Activated CD8-positive, alpha-beta T cell treated with anti-CD3 and anti-CD28 coated beads for 36 hours (primary cell): Measurements from ENCODE around the gene NCOR1. TPM values are rescaled to one million over a fixed set of nuclear protein-coding genes. Genes with fewer than 3 reads are reported as not detected.
A peak's percentile ranks its signal among the peaks of the same experiment; 100 is the strongest.
"Not testable (repeated sequence)": the region's sequence is repeated elsewhere in the genome, so short reads cannot be mapped to it uniquely, and the experiment has no call there.

Experiments used
- ATAC-seq: fragments of 200-7000 bp; cut with Tn5 transposase; one replicate; pipeline ENCODE4 v1.10.0; 2021; ENCODE audit warnings: mild to moderate bottlenecking, moderate library complexity
- CTCF ChIA-PET: fragments of 350-600 bp; sonication (Branson Sonifier 250); formaldehyde crosslinking; loops from one replicate; lab custom pipeline; 2021; ENCODE audit warnings: antibody characterized with exemption; lab: Charles Lee
- POLR2A ChIA-PET: fragments of 350-600 bp; sonication (Branson Sonifier 250); formaldehyde crosslinking; loops from one replicate; lab custom pipeline; 2021; ENCODE audit warnings: antibody characterized with exemption; lab: Charles Lee
- DNase-seq: peaks from one replicate; pipeline ENCODE4 v3.0.0-alpha.2; 2020
- H3K27ac Mint-ChIP-seq: one replicate; pipeline ENCODE4 v1.8.0; 2021; ENCODE audit warnings: mild to moderate bottlenecking, mixed read lengths
- H3K27me3 Mint-ChIP-seq: one replicate; pipeline ENCODE4 v1.8.0; 2021; ENCODE audit warnings: mixed read lengths
- H3K36me3 Mint-ChIP-seq: one replicate; pipeline ENCODE4 v1.8.0; 2021; ENCODE audit warnings: low read depth, mixed read lengths
- H3K4me1 Mint-ChIP-seq: one replicate; pipeline ENCODE4 v1.8.0; 2021; ENCODE audit warnings: low read depth, mixed read lengths
- H3K4me3 Mint-ChIP-seq: one replicate; pipeline ENCODE4 v1.8.0; 2021; ENCODE audit warnings: mild to moderate bottlenecking, moderate library complexity, mixed read lengths
- H3K9me3 Mint-ChIP-seq: one replicate; pipeline ENCODE4 v1.8.0; 2021; ENCODE audit warnings: mixed read lengths
- intact Hi-C: fragments of 100-400 bp; cut with micrococcal nuclease; formaldehyde crosslinking; loops from one replicate; pipeline ENCODE4 v1.10.0; 2022
- total RNA-seq, 2 experiments: library from RNA; stranded (reverse); gene quantifications; one replicate each; pipeline ENCODE4 v1.2.3, GENCODE V29; 2021
- TF ChIP-seq, protein P1 (sequence below): fragments of 200-600 bp; IDR thresholded peaks from one replicate; pipeline ENCODE4 v1.8.0; 2022; ENCODE audit warnings: antibody characterized with exemption, mild to moderate bottlenecking

Gene NCOR1
- total RNA-seq, 2 experiments from 2014 or later = 123 TPM

DNA sequence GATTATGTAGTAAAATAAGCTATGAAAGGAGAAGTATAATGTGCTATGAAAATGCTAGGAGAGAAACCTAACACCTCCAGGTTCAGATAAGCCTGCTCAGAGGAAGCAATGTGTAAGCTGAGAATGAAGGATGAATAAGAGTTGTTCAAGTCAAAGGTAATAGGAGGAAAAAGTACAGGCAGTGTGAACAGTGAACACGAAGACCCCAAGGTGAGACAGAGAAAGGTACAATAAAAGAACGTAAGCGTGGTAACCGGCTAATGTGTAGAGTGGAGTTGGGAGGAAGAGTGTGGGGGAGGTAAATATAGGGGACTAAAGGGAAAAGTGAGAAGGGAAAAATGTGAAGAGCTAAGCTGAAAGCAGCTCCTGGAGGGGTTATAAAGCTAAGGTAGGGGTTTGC is 141.5 kb downstream of the NCOR1 start:
- TF ChIP-seq, protein P1, sequence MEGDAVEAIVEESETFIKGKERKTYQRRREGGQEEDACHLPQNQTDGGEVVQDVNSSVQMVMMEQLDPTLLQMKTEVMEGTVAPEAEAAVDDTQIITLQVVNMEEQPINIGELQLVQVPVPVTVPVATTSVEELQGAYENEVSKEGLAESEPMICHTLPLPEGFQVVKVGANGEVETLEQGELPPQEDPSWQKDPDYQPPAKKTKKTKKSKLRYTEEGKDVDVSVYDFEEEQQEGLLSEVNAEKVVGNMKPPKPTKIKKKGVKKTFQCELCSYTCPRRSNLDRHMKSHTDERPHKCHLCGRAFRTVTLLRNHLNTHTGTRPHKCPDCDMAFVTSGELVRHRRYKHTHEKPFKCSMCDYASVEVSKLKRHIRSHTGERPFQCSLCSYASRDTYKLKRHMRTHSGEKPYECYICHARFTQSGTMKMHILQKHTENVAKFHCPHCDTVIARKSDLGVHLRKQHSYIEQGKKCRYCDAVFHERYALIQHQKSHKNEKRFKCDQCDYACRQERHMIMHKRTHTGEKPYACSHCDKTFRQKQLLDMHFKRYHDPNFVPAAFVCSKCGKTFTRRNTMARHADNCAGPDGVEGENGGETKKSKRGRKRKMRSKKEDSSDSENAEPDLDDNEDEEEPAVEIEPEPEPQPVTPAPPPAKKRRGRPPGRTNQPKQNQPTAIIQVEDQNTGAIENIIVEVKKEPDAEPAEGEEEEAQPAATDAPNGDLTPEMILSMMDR = no peak
- Mint-ChIP-seq H3K4me3 (no peak overlapping the region), H3K36me3 (peaks cover 43% of the 10 kb centered on the region), H3K27ac (peak overlapping the region; percentile 7), H3K27me3 (no peaks in the 10 kb centered on the region), H3K4me1 (peaks cover 3% of the 10 kb centered on the region), H3K9me3 (no peaks in the 10 kb centered on the region)
- ATAC-seq = no peak
- DNase-seq = no peak
- intact Hi-C loops = no loop called here
- ChIA-PET CTCF (interaction anchor here (1.3 kb wide), 1 partner anchor 11 kb away, joined by 3 read pairs; no protein-coding TSS in a partner anchor), POLR2A (interaction anchor here (1.2 kb wide), 1 partner anchor 36 kb away, joined by 3 read pairs; no protein-coding TSS in a partner anchor)

DNA sequence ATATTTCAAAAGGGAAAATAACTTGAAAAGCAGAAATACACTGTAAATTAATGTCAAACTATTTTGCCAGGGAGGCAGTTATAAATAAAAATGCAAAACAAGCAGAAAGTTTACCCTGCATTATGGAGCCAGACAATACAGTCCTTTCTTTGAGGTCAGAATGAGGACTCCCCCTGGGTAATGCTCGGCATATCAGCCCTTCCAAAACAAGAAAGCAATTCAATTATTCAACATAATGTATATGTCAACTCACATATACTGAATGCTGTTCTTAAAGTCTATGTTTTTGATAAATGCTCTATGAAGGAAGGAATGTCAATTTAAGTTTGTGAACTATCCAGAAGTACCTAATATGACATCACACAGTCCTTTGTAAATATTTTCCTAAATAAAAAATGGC is 143.3 kb downstream of the NCOR1 start:
- DNase-seq = no peak
- ATAC-seq = no peak
- ChIA-PET CTCF (interaction anchor here (0.7 kb wide), 1 partner anchor 10 kb away, joined by 4 read pairs; no protein-coding TSS in a partner anchor), POLR2A (no interaction called here)
- intact Hi-C loops = no loop called here
- Mint-ChIP-seq H3K4me1 (peaks cover 9% of the 10 kb centered on the region), H3K27me3 (no peaks in the 10 kb centered on the region), H3K27ac (no peak overlapping the region), H3K4me3 (no peak overlapping the region), H3K9me3 (no peaks in the 10 kb centered on the region), H3K36me3 (peaks cover 45% of the 10 kb centered on the region)
- TF ChIP-seq, protein P1 = no peak

DNA sequence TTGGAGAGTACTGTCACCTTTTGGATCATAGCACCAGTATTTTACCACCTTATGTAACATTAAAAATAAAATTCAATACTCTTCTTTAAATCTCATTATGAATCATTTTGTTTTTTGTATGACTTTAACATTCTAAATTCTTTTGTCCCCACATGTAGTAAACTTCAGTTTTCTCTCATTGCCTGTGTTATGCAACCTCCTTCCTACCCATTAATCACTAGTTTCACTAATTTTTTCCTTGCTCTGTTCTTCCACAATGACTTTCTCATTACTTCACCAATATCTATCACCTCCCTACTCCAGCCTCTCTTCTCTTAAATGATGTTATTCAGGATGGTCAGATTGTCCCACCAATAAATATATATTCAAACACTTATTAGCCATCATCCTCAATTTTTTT is 147.0 kb downstream of the NCOR1 start:
- H3K4me3 Mint-ChIP-seq = no peak overlapping the region
- H3K27ac Mint-ChIP-seq = peak overlapping the region; percentile 29
- TF ChIP-seq, protein P1 = no peak
- no peaks in the 10 kb centered on the region for H3K9me3 Mint-ChIP-seq
- peaks cover 9% of the 10 kb centered on the region for H3K4me1 Mint-ChIP-seq
- intact Hi-C loops = no loop called here
- ChIA-PET POLR2A (no interaction called here), CTCF (no interaction called here)
- no peak for ATAC-seq
- peaks cover 49% of the 10 kb centered on the region for H3K36me3 Mint-ChIP-seq
- no peak for DNase-seq
- no peaks in the 10 kb centered on the region for H3K27me3 Mint-ChIP-seq

DNA sequence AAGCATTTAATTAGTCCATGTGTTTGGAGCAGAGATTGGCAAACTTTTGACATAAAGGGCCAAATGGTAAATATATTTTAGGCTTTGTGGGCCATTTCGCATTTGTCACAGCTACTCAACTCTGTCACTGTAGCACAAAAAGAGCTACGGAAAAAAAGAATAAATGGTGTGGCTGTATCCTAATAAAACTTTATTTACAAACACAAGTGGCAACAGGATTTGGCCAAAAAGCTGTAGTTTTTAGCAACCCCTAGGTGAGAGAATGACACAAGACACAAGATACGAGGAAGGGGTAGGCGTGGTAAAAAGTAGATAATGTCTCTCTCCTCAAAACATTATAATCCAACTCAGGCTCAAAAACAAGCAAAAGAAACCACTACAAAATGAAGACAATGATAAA is 149.2 kb downstream of the NCOR1 start:
- H3K4me1 Mint-ChIP-seq = peaks cover 9% of the 10 kb centered on the region
- H3K9me3 Mint-ChIP-seq = no peaks in the 10 kb centered on the region
- TF ChIP-seq, protein P1 = no peak
- intact Hi-C loops = no loop called here
- DNase-seq (no peak), ATAC-seq (no peak)
- no peaks in the 10 kb centered on the region for H3K27me3 Mint-ChIP-seq
- peak overlapping the region; percentile 29 for H3K27ac Mint-ChIP-seq
- CTCF ChIA-PET = no interaction called here
- POLR2A ChIA-PET = no interaction called here
- H3K4me3 Mint-ChIP-seq = no peak overlapping the region
- H3K36me3 Mint-ChIP-seq = peaks cover 58% of the 10 kb centered on the region

DNA sequence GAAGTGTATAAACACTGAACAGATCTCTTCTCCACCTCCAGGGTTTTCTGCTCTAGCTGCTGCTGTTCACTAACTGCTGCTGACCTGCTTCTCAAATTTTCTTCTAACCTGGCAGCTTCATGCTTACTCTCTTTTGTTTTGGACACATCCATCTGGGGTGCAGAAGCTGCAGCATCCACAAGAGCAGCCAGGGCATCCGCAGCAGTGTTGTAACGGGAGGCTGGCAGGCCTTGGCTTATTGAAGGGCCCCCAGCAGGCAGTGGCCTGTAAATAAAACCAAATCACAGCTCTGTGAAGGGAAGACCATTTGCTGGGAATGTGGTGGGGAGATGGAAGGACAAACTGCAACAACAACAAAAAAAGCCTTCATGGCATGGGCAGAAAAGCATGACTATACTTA is 153.7 kb downstream of the NCOR1 start:
- Mint-ChIP-seq H3K27me3 (no peaks in the 10 kb centered on the region), H3K27ac (peak overlapping the region; percentile 4)

DNA sequence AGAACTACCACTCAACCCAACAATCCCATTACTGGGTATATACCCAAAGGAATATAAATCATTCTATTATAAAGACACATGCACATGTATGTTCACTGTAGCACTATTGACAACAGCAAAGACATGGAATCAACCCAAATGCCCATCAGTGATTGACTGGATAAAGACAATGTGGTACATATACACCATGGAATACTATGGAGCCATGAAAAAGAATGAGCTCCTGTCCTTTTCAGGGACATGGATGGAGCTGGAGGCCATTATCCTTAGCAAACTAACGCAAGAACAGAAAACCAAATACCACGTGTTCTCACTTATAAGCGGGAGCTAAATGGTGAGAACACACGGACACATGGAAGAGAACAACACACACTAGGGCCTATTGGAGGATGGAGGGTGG is 160.2 kb downstream of the NCOR1 start:
- DNase-seq, H3K9me3 Mint-ChIP-seq, POLR2A ChIA-PET, H3K27ac Mint-ChIP-seq, H3K4me3 Mint-ChIP-seq, CTCF ChIA-PET, ATAC-seq, intact Hi-C loops, H3K27me3 Mint-ChIP-seq: not testable (repeated sequence)
- Mint-ChIP-seq H3K36me3 (peaks cover 58% of the 10 kb centered on the region), H3K4me1 (peaks cover 10% of the 10 kb centered on the region)

More for the DNA sequence above, 153.7 kb downstream of the NCOR1 start:
- H3K9me3 Mint-ChIP-seq = no peaks in the 10 kb centered on the region
- ATAC-seq = no peak
- TF ChIP-seq, protein P1 = no peak
- H3K4me1 Mint-ChIP-seq = no peaks in the 10 kb centered on the region
- no peak for DNase-seq
- ChIA-PET POLR2A (no interaction called here), CTCF (interaction anchor here (0.9 kb wide), 2 partner anchors 15 to 20 kb away, joined by 3 read pairs; no protein-coding TSS in a partner anchor)
- H3K4me3 Mint-ChIP-seq = no peak overlapping the region
- peaks cover 49% of the 10 kb centered on the region for H3K36me3 Mint-ChIP-seq
- intact Hi-C loops = no loop called here
